Measurements from ENCODE around the gene ARMC8. TPM values are rescaled to one million over a fixed set of nuclear protein-coding genes. Genes with fewer than 3 reads are reported as not detected.

The ARMC8 gene
- total RNA-seq, 1 experiment from 2014 or later: 63.6 TPM

GRCh38 chr3:138331143-138331894, 144.2 kb downstream of the ARMC8 start:
- no peak overlapping the region for H3K9ac ChIP-seq (ENCODE audit: extremely low read depth, insufficient read length, low read length)
- H3K27me3 ChIP-seq (ENCODE audit: insufficient read depth, low read length): no peaks in the 10 kb centered on the region
- H3K4ac ChIP-seq (ENCODE audit: low read depth, low read length): no peak overlapping the region
- TF ChIP-seq, protein P1, sequence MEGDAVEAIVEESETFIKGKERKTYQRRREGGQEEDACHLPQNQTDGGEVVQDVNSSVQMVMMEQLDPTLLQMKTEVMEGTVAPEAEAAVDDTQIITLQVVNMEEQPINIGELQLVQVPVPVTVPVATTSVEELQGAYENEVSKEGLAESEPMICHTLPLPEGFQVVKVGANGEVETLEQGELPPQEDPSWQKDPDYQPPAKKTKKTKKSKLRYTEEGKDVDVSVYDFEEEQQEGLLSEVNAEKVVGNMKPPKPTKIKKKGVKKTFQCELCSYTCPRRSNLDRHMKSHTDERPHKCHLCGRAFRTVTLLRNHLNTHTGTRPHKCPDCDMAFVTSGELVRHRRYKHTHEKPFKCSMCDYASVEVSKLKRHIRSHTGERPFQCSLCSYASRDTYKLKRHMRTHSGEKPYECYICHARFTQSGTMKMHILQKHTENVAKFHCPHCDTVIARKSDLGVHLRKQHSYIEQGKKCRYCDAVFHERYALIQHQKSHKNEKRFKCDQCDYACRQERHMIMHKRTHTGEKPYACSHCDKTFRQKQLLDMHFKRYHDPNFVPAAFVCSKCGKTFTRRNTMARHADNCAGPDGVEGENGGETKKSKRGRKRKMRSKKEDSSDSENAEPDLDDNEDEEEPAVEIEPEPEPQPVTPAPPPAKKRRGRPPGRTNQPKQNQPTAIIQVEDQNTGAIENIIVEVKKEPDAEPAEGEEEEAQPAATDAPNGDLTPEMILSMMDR (conservative IDR thresholded peaks at IDR 0.05): peak; percentile 41; the same call in 2 of the 3 replicates
- peaks cover 7% of the 10 kb centered on the region for H3K23me2 ChIP-seq (ENCODE audit: insufficient read length, low read depth, low read length, poor library complexity, severe bottlenecking)
- peaks cover 24 to 33% of the 10 kb centered on the region in 2 experiments for H3K4me1 Mint-ChIP-seq
- no peak overlapping the region for H2BK15ac ChIP-seq (ENCODE audit: low read depth, low read length)
- no peak overlapping the region for H3K27ac ChIP-seq (ENCODE audit: insufficient read length, low read depth, low read length)
- H3T11ph ChIP-seq (ENCODE audit: low read length): no peak overlapping the region
- H4K5ac ChIP-seq (ENCODE audit: insufficient read length, low read depth, low read length): no peak overlapping the region
- no peak overlapping the region for H4K8ac ChIP-seq (replicated peaks; ENCODE audit: insufficient read length, low read depth, low read length)
- no peaks in the 10 kb centered on the region for H3K79me1 ChIP-seq (ENCODE audit: insufficient read depth, low read depth, low read length, poor library complexity, severe bottlenecking)
- no peak overlapping the region for H2BK120ac ChIP-seq (ENCODE audit: low read depth, low read length, poor library complexity, severe bottlenecking)
- H3K79me2 ChIP-seq (ENCODE audit: insufficient read depth, low read length): no peaks in the 10 kb centered on the region
- no peak overlapping the region for H2AK5ac ChIP-seq (ENCODE audit: insufficient read length, low read length)
- H3K9me3 ChIP-seq (ENCODE audit: control insufficient read depth, low read depth, low read length): no peaks in the 10 kb centered on the region
- H3K27me3 Mint-ChIP-seq (ENCODE audit: low read depth): peaks cover 8% of the 10 kb centered on the region
- peak overlapping the region in 1 of 3 experiments; percentile 80; a peak in 1 of 7 replicates for H3K27ac Mint-ChIP-seq
- no peaks in the 10 kb centered on the region for H3K9me3 Mint-ChIP-seq
- H3K4me3 Mint-ChIP-seq: no peak overlapping the region; a peak in 1 of 5 replicates
- WGBS (ENCODE audit: extremely low coverage, insufficient read length, low lambda C conversion rate): no CpG with 5 or more reads among the region's 6 CpGs
- no peaks in the 10 kb centered on the region for H3K36me3 Mint-ChIP-seq (ENCODE audit: insufficient read depth in 1 of 3, low read depth in 3 of 3)
- no peak overlapping the region for H2AFZ ChIP-seq (ENCODE audit: low read length)
- H2BK12ac ChIP-seq (ENCODE audit: insufficient read length, low read depth, low read length): no peak overlapping the region
- peaks cover 5% of the 10 kb centered on the region for H3K4me1 ChIP-seq (ENCODE audit: insufficient read depth, low read length)
- no peak overlapping the region for H3K56ac ChIP-seq (ENCODE audit: insufficient read length, low read depth, low read length)
- no peak overlapping the region for H2BK20ac ChIP-seq (ENCODE audit: low read depth, low read length, poor library complexity, severe bottlenecking)
- H3K14ac ChIP-seq (ENCODE audit: insufficient read depth, low read length): no peak overlapping the region
- no peak overlapping the region for H3K4me2 ChIP-seq (ENCODE audit: insufficient read depth, insufficient read length, low read length)
- no peak for DNase-seq
- H4K20me1 ChIP-seq (ENCODE audit: control insufficient read depth, insufficient read depth, insufficient read length): no peaks in the 10 kb centered on the region
- H3K18ac ChIP-seq (ENCODE audit: insufficient read length, low read depth, low read length): no peak overlapping the region
- H2BK5ac ChIP-seq (ENCODE audit: insufficient read length, low read length): no peak overlapping the region
- no peak overlapping the region for H3K23ac ChIP-seq (ENCODE audit: insufficient read length, low read depth, low read length)
- H4K91ac ChIP-seq (ENCODE audit: insufficient read length, low read depth, low read length): no peak overlapping the region

Data from H9 (cell line).